ENCODE results near the gene LIF.

GRCh38 chr22:30273711-30274436 is 27.3 kb upstream of the LIF start:
- TF ChIP-seq CTCF (IDR thresholded peaks at IDR 0.05) = no peak
- TF ChIP-seq POLR2A (IDR thresholded peaks at IDR 0.05; ENCODE audit: low read depth) = no peak
- TF ChIP-seq POLR2AphosphoS5 (IDR thresholded peaks at IDR 0.05) = no peak
- no peak for TF ChIP-seq EP300 (IDR thresholded peaks at IDR 0.05)

Data from esophagus muscularis mucosa (tissue), 4 donors.